Liver (tissue), 9 donors: ENCODE data around the gene CHAC1. TPM values are rescaled to one million over a fixed set of nuclear protein-coding genes. Genes with fewer than 3 reads are reported as not detected.

ENCODE experiments used
- DNase-seq: peaks from one replicate; pipeline ENCODE4 v3.0.0-alpha.2; 2017; ENCODE audit warnings: low spot score
- H3K27ac ChIP-seq, 2 donors: one replicate each; pipeline ENCODE4 v1.7.0; 2013; ENCODE audit warnings: inconsistent platforms in 2 of 2, low read length in 2 of 2, control low read depth in 1 of 2, low read depth in 1 of 2, mild to moderate bottlenecking in 1 of 2
- H3K27me3 ChIP-seq, 4 donors: one replicate each; pipeline versions ENCODE4 v1.6.1 to v1.7.0; 2013; ENCODE audit warnings: low read length in 3 of 4, inconsistent platforms in 1 of 4, mild to moderate bottlenecking in 1 of 4, moderate library complexity in 1 of 4; ENCODE audit not compliant: control insufficient read depth in 4 of 4, insufficient read depth in 4 of 4
- H3K36me3 ChIP-seq, 4 donors: one replicate each; pipeline versions ENCODE4 v1.6.1 to v1.7.0; 2013; ENCODE audit warnings: low read length in 3 of 4, mild to moderate bottlenecking in 3 of 4, low read depth in 1 of 4, moderate library complexity in 1 of 4; ENCODE audit not compliant: control insufficient read depth in 4 of 4, insufficient read depth in 3 of 4
- H3K4me1 ChIP-seq, 4 donors: one replicate each; pipeline versions ENCODE4 v1.6.1 to v1.7.0; 2013; ENCODE audit warnings: low read length in 3 of 4, mild to moderate bottlenecking in 3 of 4, moderate library complexity in 1 of 4; ENCODE audit not compliant: control insufficient read depth in 4 of 4, insufficient read depth in 4 of 4
- H3K4me3 ChIP-seq, 3 donors: one replicate each; pipeline versions ENCODE4 v1.6.1 to v1.7.0; 2013; ENCODE audit warnings: low read length in 3 of 3, control low read depth in 1 of 3, low read depth in 1 of 3, mild to moderate bottlenecking in 1 of 3
- H3K9ac ChIP-seq, 2 donors: one replicate each; pipeline ENCODE4 v1.7.0; 2013; ENCODE audit warnings: low read length in 2 of 2, mild to moderate bottlenecking in 2 of 2, moderate library complexity in 2 of 2, control low read depth in 1 of 2, low read depth in 1 of 2
- H3K9me3 ChIP-seq, 4 donors: one replicate each; pipeline versions ENCODE4 v1.6.1 to v1.7.0; 2013; ENCODE audit warnings: low read length in 3 of 4; ENCODE audit not compliant: control insufficient read depth in 4 of 4
- ATF3 ChIP-seq: IDR thresholded peaks from 2 replicates; pipeline ENCODE4 v1.6.1; 2016; ENCODE audit warnings: antibody characterized with exemption
- CTCF ChIP-seq: fragments of 150-350 bp; IDR thresholded peaks from 2 replicates; pipeline ENCODE4 v1.5.1; 2017; ENCODE audit warnings: improper control_type of control experiment, low read depth, low read length; ENCODE audit not compliant: missing input control
- EGR1 ChIP-seq, 2 donors: IDR thresholded peaks; 2 replicates each; pipeline ENCODE4 v1.6.1; 2016 to 2018; ENCODE audit warnings: antibody characterized with exemption in 2 of 2, low read depth in 2 of 2
- FOXA1 ChIP-seq: IDR thresholded peaks from 2 replicates; pipeline ENCODE4 v1.6.1; 2016; ENCODE audit warnings: antibody characterized with exemption
- FOXA2 ChIP-seq: IDR thresholded peaks from 2 replicates; pipeline ENCODE4 v1.6.1; 2016; ENCODE audit warnings: antibody characterized with exemption
- GABPA ChIP-seq, 2 donors: IDR thresholded peaks in 1 of 2; conservative IDR thresholded peaks in 1 of 2; 2 replicates each; pipeline ENCODE4 v1.6.1; 2016; ENCODE audit warnings: antibody characterized with exemption in 2 of 2, mild to moderate bottlenecking in 1 of 2, moderate library complexity in 1 of 2
- HNF4A ChIP-seq, 2 donors: conservative IDR thresholded peaks; 2 replicates each; pipeline ENCODE4 v1.6.1; 2016; ENCODE audit warnings: antibody characterized with exemption in 2 of 2, mild to moderate bottlenecking in 2 of 2
- HNF4G ChIP-seq: IDR thresholded peaks from 2 replicates; pipeline ENCODE4 v1.6.1; 2016; ENCODE audit warnings: antibody characterized with exemption
- MAX ChIP-seq: IDR thresholded peaks from 2 replicates; pipeline ENCODE4 v1.6.1; 2016; ENCODE audit warnings: antibody characterized with exemption
- NR2F2 ChIP-seq: IDR thresholded peaks from 2 replicates; pipeline ENCODE4 v1.6.1; 2016; ENCODE audit warnings: antibody characterized with exemption
- RAD21 ChIP-seq, 2 donors: IDR thresholded peaks; 2 replicates each; pipeline ENCODE4 v1.6.1; 2016; ENCODE audit warnings: antibody characterized with exemption in 2 of 2, mild to moderate bottlenecking in 2 of 2
- REST ChIP-seq: IDR thresholded peaks from 2 replicates; pipeline ENCODE4 v1.6.1; 2016; ENCODE audit warnings: antibody characterized with exemption, mild to moderate bottlenecking
- RXRA ChIP-seq, 2 donors: IDR thresholded peaks; 2 replicates each; pipeline ENCODE4 v1.6.1; 2017 to 2018; ENCODE audit warnings: antibody characterized with exemption in 2 of 2, mild to moderate bottlenecking in 1 of 2
- SP1 ChIP-seq: IDR thresholded peaks from 2 replicates; pipeline ENCODE4 v1.6.1; 2018; ENCODE audit warnings: antibody characterized with exemption, mild to moderate bottlenecking
- WGBS: extraction: QIAGEN DNeasy Blood & Tissue Kit; methylation state at CpG from one replicate; pipeline ENCODE4 v1.1.7; 2013; 5-methylcytosine and 5-hydroxymethylcytosine counted together
- polyA plus RNA-seq, 2 donors: library from polyadenylated mRNA; stranded (reverse) in 1 of 2; unstranded in 1 of 2; fragments of 200-250 nt in 1 of 2; fragments of >200 nt in 1 of 2; fragmentation: Nextera tagmentation in 1 of 2; extraction: Ambion mirVana in 1 of 2; gene quantifications; one replicate each; pipeline versions ENCODE4 v1.2.1 to v1.2.3, GENCODE V29; 2013 to 2015
- total RNA-seq, 2 donors: library from RNA; depleted of rRNA; stranded (reverse); fragments of >200 nt; gene quantifications; one replicate each; pipeline ENCODE4 v1.2.3, GENCODE V29; 2014
- donor health status: healthy.
- donor health status: healthy.
- donor health status: healthy.
- donor health status: healthy.
- donor health status: healthy.

Gene CHAC1
- total and polyA plus RNA-seq, 4 donors: 0.19 to 3.5 (median 1.1) TPM

GRCh38 chr15:40932156-40932555 lies 21.1 kb upstream of the CHAC1 start (continued):
- no peak for TF ChIP-seq REST
- no peak for TF ChIP-seq NR2F2
- no peak for TF ChIP-seq SP1

- no peak for DNase-seq
- Histone ChIP-seq H3K9ac (no peak overlapping the region), H3K36me3 (no peaks in the 10 kb centered on the region), H3K27ac (no peak overlapping the region), H3K27me3 (peaks cover 0 to 5% (median 0%) of the 10 kb centered on the region in 4 donors), H3K9me3 (no peaks in the 10 kb centered on the region), H3K4me1 (peaks cover 27 to 81% (median 61%) of the 10 kb centered on the region in 4 donors), H3K4me3 (peak overlapping the region in 1 of 3 donors; percentile 10)
- 42% methylated on average over 11 of the region's 11 CpGs for WGBS
- TF ChIP-seq GABPA (IDR thresholded peaks at IDR 0.05 in 1 of 2, conservative IDR thresholded peaks at IDR 0.05 in 1 of 2) (no peak), HNF4A (conservative IDR thresholded peaks at IDR 0.05) (peak in 1 of 2 donors; percentile 4), REST (no peak), RXRA (IDR thresholded peaks at IDR 0.05) (peak in 1 of 2 donors; percentile 25), RAD21 (IDR thresholded peaks at IDR 0.05) (peak in 1 of 2 donors; percentile 18), SP1 (peak; percentile 22), NR2F2 (no peak)
These were observed 20.4 kb upstream of the CHAC1 start for GRCh38 chr15:40932649-40933516.

GRCh38 chr15:40933517-40933902 lies 19.8 kb upstream of the CHAC1 start:
- H3K4me1 ChIP-seq: peaks cover 27 to 79% (median 63%) of the 10 kb centered on the region in 4 donors
- no peak overlapping the region for H3K9ac ChIP-seq
- H3K4me3 ChIP-seq: no peak overlapping the region
- TF ChIP-seq RAD21 (IDR thresholded peaks at IDR 0.05) (no peak), RXRA (IDR thresholded peaks at IDR 0.05) (no peak), NR2F2 (no peak), ATF3 (no peak), GABPA (IDR thresholded peaks at IDR 0.05 in 1 of 2, conservative IDR thresholded peaks at IDR 0.05 in 1 of 2) (no peak), HNF4A (conservative IDR thresholded peaks at IDR 0.05) (no peak), REST (no peak), FOXA2 (no peak), CTCF (no peak), FOXA1 (no peak), EGR1 (IDR thresholded peaks at IDR 0.05; ENCODE audit: low read depth in 2 of 2) (no peak), MAX (no peak), HNF4G (no peak)

More at GRCh38 chr15:40933517-40933902, 19.8 kb upstream of the CHAC1 start:
- Histone ChIP-seq H3K27me3 (peaks cover 0 to 4% (median 0%) of the 10 kb centered on the region in 4 donors), H3K9me3 (no peaks in the 10 kb centered on the region), H3K27ac (no peak overlapping the region), H3K36me3 (no peaks in the 10 kb centered on the region)
- no peak for DNase-seq
- 43% methylated on average over 3 of the region's 3 CpGs for WGBS
